ENCODE measurements around the gene EXOSC5. TPM values are rescaled to one million over a fixed set of nuclear protein-coding genes. Genes with fewer than 3 reads are reported as not detected.
A peak's percentile ranks its signal among the peaks of the same experiment; 100 is the strongest.
"Not testable (repeated sequence)": the region's sequence is repeated elsewhere in the genome, so short reads cannot be mapped to it uniquely, and the experiment has no call there.

EXOSC5 gene
- total and polyA plus RNA-seq, 2 experiments from 2014 or later: 13.7 to 21.2 TPM

GRCh38 chr19:41437944-41438574 is 40.9 kb upstream of the EXOSC5 start:
- 93% methylated on average over 7 of the region's 7 CpGs for WGBS (ENCODE audit: low lambda C conversion rate, missing lambda C conversion rate)
- H3K4me2 ChIP-seq: peak overlapping the region; percentile 78

GRCh38 chr19:41436674-41436951 is 39.5 kb upstream of the EXOSC5 start:
- H3K27ac ChIP-seq: peak overlapping the region; percentile 74
- no peaks in the 10 kb centered on the region for H3K9me3 ChIP-seq (ENCODE audit: low read depth)

More at GRCh38 chr19:41437944-41438574, 40.9 kb upstream of the EXOSC5 start:
- H3K27ac ChIP-seq: no peak overlapping the region
- no peaks in the 10 kb centered on the region for H3K36me3 ChIP-seq (replicated peaks; ENCODE audit: insufficient read depth, low read depth)
- no peaks in the 10 kb centered on the region for H3K27me3 ChIP-seq
- no peaks in the 10 kb centered on the region for H3K9me3 ChIP-seq (ENCODE audit: low read depth)
- H3K4me3 ChIP-seq: no peak overlapping the region
- no peaks in the 10 kb centered on the region for H3K4me1 ChIP-seq (ENCODE audit: insufficient read depth)
- no peaks in the 10 kb centered on the region for H3K9me2 ChIP-seq (replicated peaks; ENCODE audit: insufficient read depth)
- no peak for DNase-seq (ENCODE audit: low spot score)
- H2AFZ ChIP-seq: no peak overlapping the region
- TF ChIP-seq EZH2phosphoT487 (IDR thresholded peaks at IDR 0.05; ENCODE audit: low read depth, severe bottlenecking, unreplicated experiment) (no peak), CTCF (IDR thresholded peaks at IDR 0.05; ENCODE audit: poor library complexity) (no peak), EZH2 (IDR thresholded peaks at IDR 0.05; ENCODE audit: borderline replicate concordance) (no peak)
- H3K79me2 ChIP-seq: peaks cover 10% of the 10 kb centered on the region
- H4K20me1 ChIP-seq (ENCODE audit: insufficient read depth, poor library complexity, severe bottlenecking): no peaks in the 10 kb centered on the region

DNA sequence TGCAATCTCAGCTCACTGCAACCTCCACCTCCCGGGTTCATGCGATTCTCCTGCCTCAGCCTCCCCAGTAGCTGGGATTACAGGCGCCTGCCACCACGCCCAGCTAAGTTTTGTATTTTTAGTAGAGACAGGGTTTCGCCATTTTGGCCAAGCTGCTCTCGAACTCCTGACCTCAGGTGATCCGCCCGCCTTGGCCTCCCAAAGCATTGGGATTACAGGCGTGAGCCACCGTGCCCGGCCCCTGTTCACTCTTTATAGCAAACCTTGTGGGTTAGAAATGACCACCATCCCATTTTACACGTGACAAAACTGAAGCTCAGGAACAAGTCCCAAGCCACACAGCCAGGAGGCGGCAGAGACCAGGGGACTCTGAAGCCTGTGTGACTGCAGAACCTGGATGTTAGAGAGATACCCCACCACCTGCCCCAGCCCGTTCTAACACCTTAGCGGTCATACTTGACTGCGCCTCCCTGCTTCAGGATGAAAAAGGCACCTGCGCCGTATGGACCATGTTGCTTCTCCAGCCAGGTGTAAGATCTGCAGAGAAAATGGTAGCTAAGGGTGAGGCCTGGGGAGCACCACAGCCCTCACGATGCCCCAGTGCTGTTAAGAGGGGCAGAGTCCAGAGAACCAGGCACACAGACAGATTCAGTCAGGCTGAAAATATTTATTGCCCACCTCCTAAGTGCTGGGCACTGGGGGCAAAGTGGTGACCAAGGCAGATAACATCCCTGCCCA is 38.9 kb upstream of the EXOSC5 start:
- no peak overlapping the region for H3K4me3 ChIP-seq
- no peaks in the 10 kb centered on the region for H3K4me1 ChIP-seq (ENCODE audit: insufficient read depth)

More at GRCh38 chr19:41436674-41436951, 39.5 kb upstream of the EXOSC5 start:
- Histone ChIP-seq H3K27me3 (no peaks in the 10 kb centered on the region), H3K4me1 (ENCODE audit: insufficient read depth) (no peaks in the 10 kb centered on the region), H3K9me2 (replicated peaks; ENCODE audit: insufficient read depth) (no peaks in the 10 kb centered on the region), H3K4me3 (no peak overlapping the region), H4K20me1 (ENCODE audit: insufficient read depth, poor library complexity, severe bottlenecking) (no peaks in the 10 kb centered on the region), H2AFZ (no peak overlapping the region), H3K79me2 (peaks cover 10% of the 10 kb centered on the region), H3K4me2 (no peak overlapping the region), H3K36me3 (replicated peaks; ENCODE audit: insufficient read depth, low read depth) (no peaks in the 10 kb centered on the region)
- TF ChIP-seq CTCF (IDR thresholded peaks at IDR 0.05; ENCODE audit: poor library complexity) (no peak), EZH2 (IDR thresholded peaks at IDR 0.05; ENCODE audit: borderline replicate concordance) (no peak), EZH2phosphoT487 (IDR thresholded peaks at IDR 0.05; ENCODE audit: low read depth, severe bottlenecking, unreplicated experiment) (no peak)
- no peak for DNase-seq (ENCODE audit: low spot score)

DNA sequence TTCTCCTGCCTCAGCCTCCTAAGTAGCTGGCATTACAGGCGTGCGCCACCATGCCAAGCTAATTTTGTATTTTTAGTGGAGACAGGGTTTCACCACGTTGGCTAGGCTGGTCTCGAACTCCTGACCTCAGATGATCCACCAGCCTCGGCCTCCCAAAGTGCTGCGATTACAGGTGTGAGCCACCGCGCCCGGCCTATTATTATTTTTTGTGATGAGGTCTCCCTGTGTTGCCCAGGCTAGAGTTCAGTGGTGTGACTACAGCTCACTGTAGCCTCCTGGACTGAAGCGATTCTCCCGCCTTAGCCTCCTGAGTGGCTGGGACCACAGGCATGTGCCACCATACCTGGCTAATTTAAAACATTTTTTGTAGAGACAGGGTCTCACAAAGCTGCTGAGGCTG is 38.2 kb upstream of the EXOSC5 start:
- peaks cover 10% of the 10 kb centered on the region for H3K79me2 ChIP-seq
- not testable (repeated sequence) for H3K4me2 ChIP-seq; DNase-seq (ENCODE audit: low spot score); H3K4me1 ChIP-seq (ENCODE audit: insufficient read depth); H2AFZ ChIP-seq; H3K9me3 ChIP-seq (ENCODE audit: low read depth); H3K27me3 ChIP-seq; H4K20me1 ChIP-seq (ENCODE audit: insufficient read depth, poor library complexity, severe bottlenecking); H3K4me3 ChIP-seq; H3K27ac ChIP-seq; H3K36me3 ChIP-seq (replicated peaks; ENCODE audit: insufficient read depth, low read depth); H3K9me2 ChIP-seq (replicated peaks; ENCODE audit: insufficient read depth)
- 97% methylated on average over 11 of the region's 11 CpGs for WGBS (ENCODE audit: low lambda C conversion rate, missing lambda C conversion rate)

More for the DNA sequence above, 38.9 kb upstream of the EXOSC5 start:
- Histone ChIP-seq H3K27me3 (no peaks in the 10 kb centered on the region), H2AFZ (no peak overlapping the region), H3K9me3 (ENCODE audit: low read depth) (no peaks in the 10 kb centered on the region), H4K20me1 (ENCODE audit: insufficient read depth, poor library complexity, severe bottlenecking) (no peaks in the 10 kb centered on the region), H3K4me2 (no peak overlapping the region), H3K79me2 (peaks cover 10% of the 10 kb centered on the region), H3K9me2 (replicated peaks; ENCODE audit: insufficient read depth) (no peaks in the 10 kb centered on the region), H3K27ac (peak overlapping the region; percentile 81), H3K36me3 (replicated peaks; ENCODE audit: insufficient read depth, low read depth) (no peaks in the 10 kb centered on the region)
- TF ChIP-seq EZH2phosphoT487 (IDR thresholded peaks at IDR 0.05; ENCODE audit: low read depth, severe bottlenecking, unreplicated experiment) (no peak), CTCF (IDR thresholded peaks at IDR 0.05; ENCODE audit: poor library complexity) (peak; percentile 3)
- DNase-seq (ENCODE audit: low spot score): peak; percentile 51
- WGBS (ENCODE audit: low lambda C conversion rate, missing lambda C conversion rate): 95% methylated on average over 19 of the region's 19 CpGs
